ENCODE results near the gene CAV1. TPM values are rescaled to one million over a fixed set of nuclear protein-coding genes. Genes with fewer than 3 reads are reported as not detected.

The CAV1 gene
- total and polyA plus RNA-seq, 2 of the 4 experiments (the other 2 are of a cell fraction) = 1,592 to 1,808 TPM

DNA sequence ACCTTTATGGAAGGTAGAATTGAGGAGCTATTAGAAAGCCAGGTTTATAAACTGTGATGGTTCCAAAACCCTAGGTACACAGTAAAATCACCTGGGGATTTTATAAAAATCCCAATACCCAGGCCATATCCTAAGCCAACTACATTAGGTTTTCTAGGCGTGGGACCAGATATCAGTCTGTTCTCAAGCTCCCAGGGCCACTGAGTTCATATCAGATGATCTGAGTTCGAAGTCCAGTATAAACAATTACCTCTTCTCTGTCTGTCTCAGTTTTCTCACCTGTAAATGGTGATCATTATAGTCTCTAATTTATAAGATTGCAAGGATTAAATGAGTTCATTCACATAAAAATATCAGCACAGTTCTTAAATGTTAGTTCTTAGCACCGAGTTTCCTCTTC, 60.6 kb downstream of the CAV1 start:
- POLR2A ChIA-PET (ENCODE audit: unreplicated experiment) = no interaction called here
- Histone ChIP-seq H4K8ac (ENCODE audit: low read depth in 2 of 2, low read length in 2 of 2) (no peak overlapping the region), H3K9ac (ENCODE audit: low read depth, low read length) (no peak overlapping the region), H2AFZ (replicated peaks; ENCODE audit: low read length, poor library complexity) (no peak overlapping the region), H3K4ac (ENCODE audit: low read depth, low read length) (peak overlapping the region; percentile 58; the same call in 1 of the 2 replicates), H3K79me1 (ENCODE audit: low read depth in 1 of 2, low read length in 2 of 2) (peaks cover 5 to 27% of the 10 kb centered on the region in 2 experiments; a peak in 3 of 4 replicates), H2BK15ac (ENCODE audit: low read depth, low read length) (peak overlapping the region; percentile 77; the same call in 1 of the 3 replicates), H2BK120ac (ENCODE audit: low read depth, low read length) (peak overlapping the region; percentile 51), H3K14ac (replicated peaks; ENCODE audit: low read depth, low read length) (0 out of 2 replicates have a peak overlapping the region, but pooled peaks have one; percentile 6), H4K5ac (ENCODE audit: low read depth, low read length) (no peak overlapping the region; the same call in 1 of the 2 replicates), H3K4me1 (ENCODE audit: control insufficient read depth, insufficient read depth, low read length) (peaks cover 18% of the 10 kb centered on the region), H3K23ac (ENCODE audit: low read depth, low read length) (no peak overlapping the region), H3K9me3 (ENCODE audit: control insufficient read depth, insufficient read depth, low read length) (no peaks in the 10 kb centered on the region), H2BK20ac (ENCODE audit: low read depth, low read length) (peak overlapping the region; percentile 62), H3K27ac (ENCODE audit: insufficient read depth, low read length) (no peak overlapping the region), H3K36me3 (ENCODE audit: control insufficient read depth, insufficient read depth, low read length) (no peaks in the 10 kb centered on the region), H3K4me3 (ENCODE audit: insufficient read depth, low read depth, low read length) (no peak overlapping the region), H2AK9ac (replicated peaks; ENCODE audit: low read depth, low read length, poor library complexity) (no peak overlapping the region), H3K4me2 (ENCODE audit: low read depth, low read length) (no peak overlapping the region), H3K18ac (ENCODE audit: low read depth, low read length) (no peak overlapping the region; the same call in 1 of the 2 replicates), H3K27me3 (ENCODE audit: control insufficient read depth, insufficient read depth, low read length) (no peaks in the 10 kb centered on the region), H3K56ac (ENCODE audit: extremely low read depth, insufficient read depth, low read length) (no peak overlapping the region), H2AK5ac (ENCODE audit: low read depth, low read length) (peak overlapping the region; percentile 88), H4K20me1 (ENCODE audit: insufficient read depth, low read length) (no peaks in the 10 kb centered on the region), H4K91ac (ENCODE audit: insufficient read depth, low read depth, low read length) (peak overlapping the region; percentile 83; the same call in 1 of the 2 replicates), H2BK5ac (ENCODE audit: low read depth, low read length, poor library complexity, severe bottlenecking) (no peak overlapping the region), H3K9me1 (ENCODE audit: insufficient read depth, low read length) (peaks cover 13% of the 10 kb centered on the region)
- intact Hi-C loops (cut with micrococcal nuclease) (loop anchor here (5.0 to 10.0 kb wide), 2 partner anchors 43 to 141 kb away; no protein-coding TSS in a partner anchor), in situ Hi-C loops (cut with MboI; ENCODE audit: low sequenced_read_pairs) (loop anchor here (10.0 kb wide), 1 partner anchor 51 kb away; no protein-coding TSS in a partner anchor), dilution Hi-C loops (cut with HindIII; ENCODE audit: low sequenced_read_pairs, unreplicated experiment) (no loop called here)
- no peak for DNase-seq
- CTCF ChIA-PET = interaction anchor here (0.8 kb wide), 1 partner anchor 137 kb away, joined by 3 read pairs; no protein-coding TSS in a partner anchor
- TF ChIP-seq CHD1 (IDR thresholded peaks at IDR 0.05; ENCODE audit: low read depth, low read length) (no peak), MXI1 (IDR thresholded peaks at IDR 0.05; ENCODE audit: borderline replicate concordance, low read depth, low read length) (no peak), MAFK (IDR thresholded peaks at IDR 0.05; ENCODE audit: low read depth, low read length) (no peak), NFE2L2 (IDR thresholded peaks at IDR 0.05; ENCODE audit: low read depth, low read length) (no peak), RFX5 (IDR thresholded peaks at IDR 0.05; ENCODE audit: low read depth, low read length) (no peak), RCOR1 (IDR thresholded peaks at IDR 0.05; ENCODE audit: insufficient replicate concordance, low read length) (no peak), CEBPB (IDR thresholded peaks at IDR 0.05; ENCODE audit: low read depth, low read length) (no peak), BHLHE40 (IDR thresholded peaks at IDR 0.05; ENCODE audit: low read depth, low read length) (no peak), MAZ (IDR thresholded peaks at IDR 0.05; ENCODE audit: borderline replicate concordance, low read depth, low read length) (no peak), RAD21 (IDR thresholded peaks at IDR 0.05; ENCODE audit: low read length) (no peak), POLR2A (IDR thresholded peaks at IDR 0.05; ENCODE audit: low read depth, low read length) (no peak), CTCF (conservative IDR thresholded peaks at IDR 0.05; ENCODE audit: low read depth, low read length) (no peak), FOS (IDR thresholded peaks at IDR 0.05; ENCODE audit: low read depth, low read length) (no peak), SMC3 (IDR thresholded peaks at IDR 0.05; ENCODE audit: low read depth, low read length) (no peak)
- TF ChIP-seq, protein P1, sequence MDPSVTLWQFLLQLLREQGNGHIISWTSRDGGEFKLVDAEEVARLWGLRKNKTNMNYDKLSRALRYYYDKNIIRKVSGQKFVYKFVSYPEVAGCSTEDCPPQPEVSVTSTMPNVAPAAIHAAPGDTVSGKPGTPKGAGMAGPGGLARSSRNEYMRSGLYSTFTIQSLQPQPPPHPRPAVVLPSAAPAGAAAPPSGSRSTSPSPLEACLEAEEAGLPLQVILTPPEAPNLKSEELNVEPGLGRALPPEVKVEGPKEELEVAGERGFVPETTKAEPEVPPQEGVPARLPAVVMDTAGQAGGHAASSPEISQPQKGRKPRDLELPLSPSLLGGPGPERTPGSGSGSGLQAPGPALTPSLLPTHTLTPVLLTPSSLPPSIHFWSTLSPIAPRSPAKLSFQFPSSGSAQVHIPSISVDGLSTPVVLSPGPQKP (IDR thresholded peaks at IDR 0.05; ENCODE audit: borderline replicate concordance, low read depth, low read length) = no peak
- TF ChIP-seq, protein P2, sequence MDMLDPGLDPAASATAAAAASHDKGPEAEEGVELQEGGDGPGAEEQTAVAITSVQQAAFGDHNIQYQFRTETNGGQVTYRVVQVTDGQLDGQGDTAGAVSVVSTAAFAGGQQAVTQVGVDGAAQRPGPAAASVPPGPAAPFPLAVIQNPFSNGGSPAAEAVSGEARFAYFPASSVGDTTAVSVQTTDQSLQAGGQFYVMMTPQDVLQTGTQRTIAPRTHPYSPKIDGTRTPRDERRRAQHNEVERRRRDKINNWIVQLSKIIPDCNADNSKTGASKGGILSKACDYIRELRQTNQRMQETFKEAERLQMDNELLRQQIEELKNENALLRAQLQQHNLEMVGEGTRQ (IDR thresholded peaks at IDR 0.05; ENCODE audit: low read depth, low read length) = no peak
- ATAC-seq (ENCODE audit: low read depth) = no peak
- no CpG with 5 or more reads among the region's 3 CpGs for WGBS, 2 experiments (ENCODE audit: extremely low coverage in 2 of 2, insufficient read length in 1 of 2)
- BruUV-seq (replicated peaks) = no TSS peak
